ENCODE measurements around the gene SV2A. TPM values are rescaled to one million over a fixed set of nuclear protein-coding genes. Genes with fewer than 3 reads are reported as not detected.

Gene SV2A
- total and polyA plus RNA-seq, 4 donors: 0.13 to 0.51 (median 0.24) TPM

GRCh38 chr1:149928401-149928724, 10.7 kb upstream of the SV2A start:
- H3K9ac ChIP-seq (ENCODE audit: low read depth in 1 of 2, low read length in 2 of 2): peak overlapping the region; percentile 44 to 98
- peak overlapping the region; percentile 93 to 98 (median 96) for H3K4me3 ChIP-seq (ENCODE audit: low read depth in 1 of 3, low read length in 3 of 3)
- peaks cover 5 to 22% (median 16%) of the 10 kb centered on the region in 4 donors for H3K4me1 ChIP-seq (ENCODE audit: control insufficient read depth in 4 of 4, insufficient read depth in 4 of 4, low read length in 3 of 4)
- H3K36me3 ChIP-seq (ENCODE audit: control insufficient read depth in 4 of 4, insufficient read depth in 3 of 4, low read depth in 1 of 4, low read length in 3 of 4): peaks cover 4 to 32% (median 21%) of the 10 kb centered on the region in 4 donors
- H3K9me3 ChIP-seq (ENCODE audit: control insufficient read depth in 4 of 4, low read length in 3 of 4): no peaks in the 10 kb centered on the region
- DNase-seq (ENCODE audit: low spot score): no peak
- TF ChIP-seq CTCF (IDR thresholded peaks at IDR 0.05; ENCODE audit: low read depth, low read length, missing input control) (no peak), MAX (IDR thresholded peaks at IDR 0.05) (no peak), ATF3 (IDR thresholded peaks at IDR 0.05) (no peak), RAD21 (IDR thresholded peaks at IDR 0.05) (no peak), HNF4A (conservative IDR thresholded peaks at IDR 0.05) (no peak), YY1 (IDR thresholded peaks at IDR 0.05) (no peak), RXRA (IDR thresholded peaks at IDR 0.05) (no peak), NR2F2 (IDR thresholded peaks at IDR 0.05) (no peak), FOXA2 (IDR thresholded peaks at IDR 0.05) (no peak), EGR1 (IDR thresholded peaks at IDR 0.05; ENCODE audit: low read depth in 2 of 2) (no peak), REST (IDR thresholded peaks at IDR 0.05) (no peak)
- no peaks in the 10 kb centered on the region for H3K27me3 ChIP-seq (ENCODE audit: control insufficient read depth in 4 of 4, insufficient read depth in 4 of 4, low read length in 3 of 4)
- WGBS: 0% methylated on average over 1 of the region's 1 CpG
- H3K27ac ChIP-seq (ENCODE audit: low read depth in 1 of 2, low read length in 2 of 2): peak overlapping the region; percentile 96 to 99

GRCh38 chr1:149927563-149928400, 10.1 kb upstream of the SV2A start, which contains the start of gene SF3B4:
SF3B4 (minus strand) TSS chr1:149927803; CDS start chr1:149927759, 44 bp downstream.
- peak within 1 kb of the TSS; percentile 96 to 99 for H3K27ac ChIP-seq (ENCODE audit: low read depth in 1 of 2, low read length in 2 of 2)
- H3K27me3 ChIP-seq (ENCODE audit: control insufficient read depth in 4 of 4, insufficient read depth in 4 of 4, low read length in 3 of 4): no peaks in the 10 kb centered on the region
- peaks cover 5 to 22% (median 16%) of the 10 kb centered on the region in 4 donors for H3K4me1 ChIP-seq (ENCODE audit: control insufficient read depth in 4 of 4, insufficient read depth in 4 of 4, low read length in 3 of 4)
- H3K4me3 ChIP-seq (ENCODE audit: low read depth in 1 of 3, low read length in 3 of 3): peak within 1 kb of the TSS; percentile 93 to 98 (median 96)
- under 1% methylated on average over 47 of the region's 47 CpGs for WGBS
- peak; percentile 95 for DNase-seq (ENCODE audit: low spot score)
- H3K9ac ChIP-seq (ENCODE audit: low read depth in 1 of 2, low read length in 2 of 2): peak within 1 kb of the TSS; percentile 44 to 98
- no peaks in the 10 kb centered on the region for H3K9me3 ChIP-seq (ENCODE audit: control insufficient read depth in 4 of 4, low read length in 3 of 4)
- peaks cover 5 to 38% (median 26%) of the 10 kb centered on the region in 4 donors for H3K36me3 ChIP-seq (ENCODE audit: control insufficient read depth in 4 of 4, insufficient read depth in 3 of 4, low read depth in 1 of 4, low read length in 3 of 4)
- TF ChIP-seq HNF4A (conservative IDR thresholded peaks at IDR 0.05) (peak; percentile 20 to 31), ATF3 (IDR thresholded peaks at IDR 0.05) (peak; percentile 17), SP1 (IDR thresholded peaks at IDR 0.05) (peak; percentile 54), ZBTB33 (IDR thresholded peaks at IDR 0.05) (peak; percentile 41), YY1 (IDR thresholded peaks at IDR 0.05) (peak; percentile 99), EGR1 (IDR thresholded peaks at IDR 0.05; ENCODE audit: low read depth in 2 of 2) (peak; percentile 50 to 68), CTCF (IDR thresholded peaks at IDR 0.05; ENCODE audit: low read depth, low read length, missing input control) (no peak), HNF4G (IDR thresholded peaks at IDR 0.05) (no peak), RAD21 (IDR thresholded peaks at IDR 0.05) (peak in 1 of 2 donors; percentile 54), TAF1 (conservative IDR thresholded peaks at IDR 0.05) (peak; percentile 89), REST (IDR thresholded peaks at IDR 0.05) (peak; percentile 91)

Measured in liver (tissue), 9 donors.